Endothelial cell of umbilical vein (primary cell): ENCODE data around the gene SYNPR. TPM values are rescaled to one million over a fixed set of nuclear protein-coding genes. Genes with fewer than 3 reads are reported as not detected.

Experiments used
- BruUV-seq: library from RNA; stranded (reverse); fragments of 400-500 nt; replicated peaks from 2 replicates; lab custom pipeline; 2021; lab: Mats Ljungman, UMichigan
- CTCF ChIA-PET: fragments of 300-600, 350-600 bp; sonication (Branson Sonifier 250); formaldehyde crosslinking; loops from one replicate; lab custom pipeline; 2021; ENCODE audit warnings: antibody characterized with exemption, inconsistent platforms; lab: Charles Lee
- POLR2A ChIA-PET: fragments of 300-600, 350-600 bp; sonication (Branson Sonifier 250); formaldehyde crosslinking; loops from one replicate; lab custom pipeline; 2021; ENCODE audit warnings: antibody characterized with exemption, inconsistent platforms; lab: Charles Lee
- DNase-seq: peaks from one replicate; pipeline ENCODE4 v3.0.0-alpha.2; 2011; ENCODE audit warnings: low read depth, low spot score
- FAIRE-seq: peaks from 2 replicates; lab custom pipeline; 2011; peaks lifted over from hg19 to GRCh38; lab: Jason Lieb, UNC
- H2AFZ ChIP-seq: 2 replicates; pipeline ENCODE4 v1.6.0; 2012; ENCODE audit warnings: low read depth, low read length, control low read depth, inconsistent platforms
- H3K27ac ChIP-seq: 2 replicates; pipeline ENCODE4 v1.5.1; 2011; ENCODE audit warnings: low read depth, mild to moderate bottlenecking, control low read depth, low read length, moderate library complexity; ENCODE audit not compliant: insufficient read depth
- H3K27me3 ChIP-seq, 2 experiments: 2 replicates each; pipeline versions ENCODE4 v1.6.0 to v1.6.1; 2011; ENCODE audit warnings: low read length in 2 of 2, mixed read lengths in 1 of 2; ENCODE audit not compliant: control insufficient read depth in 2 of 2, insufficient read depth in 2 of 2
- H3K36me3 ChIP-seq, 2 experiments: 2 replicates in 1 of 2; 3 replicates in 1 of 2; pipeline ENCODE4 v1.5.1; 2011; ENCODE audit warnings: low read length in 2 of 2, mild to moderate bottlenecking in 1 of 2, moderate library complexity in 1 of 2; ENCODE audit not compliant: control insufficient read depth in 2 of 2, insufficient read depth in 2 of 2; ENCODE audit errors: extremely low read depth in 1 of 2
- H3K4me1 ChIP-seq: 3 replicates; pipeline ENCODE4 v1.5.1; 2011; ENCODE audit warnings: mild to moderate bottlenecking, low read length; ENCODE audit not compliant: control insufficient read depth, insufficient read depth; ENCODE audit errors: extremely low read depth
- H3K4me2 ChIP-seq: 2 replicates; pipeline ENCODE4 v1.6.1; 2011; ENCODE audit warnings: low read length, control low read depth, mixed read lengths; ENCODE audit not compliant: insufficient read depth
- H3K4me3 ChIP-seq, 3 experiments: fragments of 200-600 bp in 1 of 3; sonication (generic), shearing (Covaris generic) in 1 of 3; replicated peaks in 1 of 3; 2 replicates each; pipeline ENCODE4 v1.5.1; 2011 to 2016; ENCODE audit warnings: control low read depth in 3 of 3, low read length in 3 of 3, mild to moderate bottlenecking in 2 of 3, inconsistent platforms in 1 of 3, low read depth in 1 of 3, moderate library complexity in 1 of 3; ENCODE audit not compliant: insufficient read depth in 1 of 3
- H3K79me2 ChIP-seq: 2 replicates; pipeline ENCODE4 v1.6.0; 2012; ENCODE audit warnings: low read length, inconsistent platforms; ENCODE audit not compliant: control insufficient read depth, insufficient read depth
- H3K9ac ChIP-seq: replicated peaks from 2 replicates; pipeline ENCODE3; 2011; ENCODE audit warnings: low read length, control low read depth; ENCODE audit not compliant: insufficient read depth; ENCODE audit errors: extremely low read depth
- H3K9me1 ChIP-seq: replicated peaks from 3 replicates; pipeline ENCODE4 v1.6.0; 2011; ENCODE audit warnings: mild to moderate bottlenecking, low read length; ENCODE audit not compliant: control insufficient read depth, insufficient read depth; ENCODE audit errors: extremely low read depth
- H3K9me3 ChIP-seq: replicated peaks from 2 replicates; pipeline ENCODE4 v1.5.1; 2012; ENCODE audit warnings: low read length, inconsistent platforms; ENCODE audit not compliant: control insufficient read depth, insufficient read depth
- H4K20me1 ChIP-seq: replicated peaks from 2 replicates; pipeline ENCODE3; 2011; ENCODE audit warnings: mild to moderate bottlenecking, low read length; ENCODE audit not compliant: control insufficient read depth, insufficient read depth; ENCODE audit errors: extremely low read depth
- EZH2 ChIP-seq: IDR thresholded peaks from 2 replicates; pipeline ENCODE4 v1.6.1; 2012; ENCODE audit warnings: borderline replicate concordance, low read depth, mild to moderate bottlenecking, moderate library complexity, low read length, inconsistent platforms; ENCODE audit not compliant: severe bottlenecking
- FOS ChIP-seq: IDR thresholded peaks from 2 replicates; pipeline ENCODE4 v1.6.1; 2011; ENCODE audit warnings: mild to moderate bottlenecking, low read length, moderate library complexity, borderline replicate concordance; ENCODE audit not compliant: insufficient read depth
- GATA2 ChIP-seq: IDR thresholded peaks from 2 replicates; pipeline ENCODE4 v1.7.0; 2011; ENCODE audit warnings: low read depth, mild to moderate bottlenecking, moderate library complexity, mixed read lengths, low read length; ENCODE audit not compliant: insufficient read length, insufficient read depth
- JUN ChIP-seq: IDR thresholded peaks from 2 replicates; pipeline ENCODE4 v1.6.1; 2011; ENCODE audit warnings: borderline replicate concordance, low read depth; ENCODE audit not compliant: insufficient read length, insufficient read depth
- MYC ChIP-seq: IDR thresholded peaks from one replicate; pipeline ENCODE4 v1.6.1; 2011; ENCODE audit warnings: mild to moderate bottlenecking, low read depth, low read length
- POLR2A ChIP-seq: IDR thresholded peaks from 2 replicates; pipeline ENCODE4 v1.6.1; 2012; ENCODE audit warnings: low read depth, mild to moderate bottlenecking, control low read depth, low read length
- POLR2AphosphoS5 ChIP-seq: IDR thresholded peaks from 2 replicates; pipeline ENCODE4 v1.6.1; 2012; ENCODE audit warnings: low read depth, mild to moderate bottlenecking, control low read depth, low read length, moderate library complexity; ENCODE audit not compliant: insufficient read depth
- dilution Hi-C: fragments of 300-500 bp; cut with MboI; formaldehyde crosslinking; loops from one replicate; pipeline ENCODE4 v1.15.0; 2019; ENCODE audit warnings: low sequenced_read_pairs; ENCODE audit not compliant: extremely low pct_ligation_motif_present
- intact Hi-C: fragments of 100-400 bp; cut with micrococcal nuclease; formaldehyde crosslinking; loops from one replicate; pipeline ENCODE4 v1.10.0; 2022
- polyA plus RNA-seq, 4 experiments: library from polyadenylated mRNA; depleted of rRNA in 3 of 4; stranded (reverse) in 3 of 4; unstranded in 1 of 4; fragments of >200 nt; gene quantifications; 2 replicates each; pipeline versions ENCODE4 v1.2.1 to v1.2.3, GENCODE V29; 2011 to 2012; ENCODE audit warnings: missing spikeins in 1 of 4
- total RNA-seq: library from RNA; stranded (reverse); gene quantifications from 2 replicates; pipeline ENCODE4 v1.2.3, GENCODE V29; 2021
- TF ChIP-seq, protein P1 (sequence below): IDR thresholded peaks from 2 replicates; pipeline ENCODE4 v1.6.1; 2011; ENCODE audit not compliant: insufficient read depth, insufficient read length
- TF ChIP-seq, protein P2 (sequence below), 2 donors: IDR thresholded peaks; 1 replicate in 1 of 2; 2 replicates in 1 of 2; pipeline ENCODE4 v1.5.1; 2011; ENCODE audit warnings: low read length in 2 of 2, mild to moderate bottlenecking in 2 of 2, moderate library complexity in 2 of 2, control low read depth in 1 of 2, inconsistent platforms in 1 of 2, low read depth in 1 of 2; ENCODE audit not compliant: insufficient read depth in 1 of 2; ENCODE audit errors: extremely low read depth in 1 of 2

SYNPR gene
- total and polyA plus RNA-seq, 2 donors (not counting 3 experiments of a cell fraction or from before 2014, with no cell fraction given) = not detected

DNA sequence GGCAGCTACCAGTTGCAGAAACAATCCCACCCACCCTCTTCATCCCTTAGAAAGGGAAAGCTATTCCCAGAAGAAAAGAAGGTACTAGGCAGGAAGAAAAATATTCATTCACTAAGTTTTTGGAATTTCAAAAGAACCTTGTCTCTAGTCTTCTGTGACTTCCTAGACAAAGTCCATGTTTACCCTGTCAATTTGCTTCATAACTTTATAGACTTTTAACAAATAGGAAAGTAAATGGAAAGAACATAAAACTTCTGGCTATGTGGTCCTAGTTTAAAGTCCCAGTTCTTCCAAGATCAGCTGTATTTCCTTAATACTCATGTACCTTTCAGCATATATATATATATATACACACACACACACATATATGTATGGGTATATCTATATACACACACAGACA is 230.7 kb downstream of the SYNPR start:
- Histone ChIP-seq H3K27me3 (no peaks in the 10 kb centered on the region), H3K36me3 (no peaks in the 10 kb centered on the region), H3K9me1 (no peaks in the 10 kb centered on the region), H3K79me2 (no peaks in the 10 kb centered on the region), H2AFZ (no peak overlapping the region), H3K4me3 (no peak overlapping the region), H3K27ac (no peak overlapping the region), H3K9ac (no peak overlapping the region), H4K20me1 (no peaks in the 10 kb centered on the region), H3K4me1 (no peaks in the 10 kb centered on the region), H3K9me3 (no peaks in the 10 kb centered on the region), H3K4me2 (no peak overlapping the region)
- BruUV-seq = no TSS peak
- dilution Hi-C loops = no loop called here
- POLR2A ChIA-PET = no interaction called here
- intact Hi-C loops = no loop called here
- CTCF ChIA-PET = no interaction called here
- DNase-seq = no peak
- TF ChIP-seq, protein P1, sequence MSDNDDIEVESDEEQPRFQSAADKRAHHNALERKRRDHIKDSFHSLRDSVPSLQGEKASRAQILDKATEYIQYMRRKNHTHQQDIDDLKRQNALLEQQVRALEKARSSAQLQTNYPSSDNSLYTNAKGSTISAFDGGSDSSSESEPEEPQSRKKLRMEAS = no peak
- no peak for TF ChIP-seq FOS
- no peak for TF ChIP-seq MYC
- no peak for TF ChIP-seq EZH2
- TF ChIP-seq, protein P2, sequence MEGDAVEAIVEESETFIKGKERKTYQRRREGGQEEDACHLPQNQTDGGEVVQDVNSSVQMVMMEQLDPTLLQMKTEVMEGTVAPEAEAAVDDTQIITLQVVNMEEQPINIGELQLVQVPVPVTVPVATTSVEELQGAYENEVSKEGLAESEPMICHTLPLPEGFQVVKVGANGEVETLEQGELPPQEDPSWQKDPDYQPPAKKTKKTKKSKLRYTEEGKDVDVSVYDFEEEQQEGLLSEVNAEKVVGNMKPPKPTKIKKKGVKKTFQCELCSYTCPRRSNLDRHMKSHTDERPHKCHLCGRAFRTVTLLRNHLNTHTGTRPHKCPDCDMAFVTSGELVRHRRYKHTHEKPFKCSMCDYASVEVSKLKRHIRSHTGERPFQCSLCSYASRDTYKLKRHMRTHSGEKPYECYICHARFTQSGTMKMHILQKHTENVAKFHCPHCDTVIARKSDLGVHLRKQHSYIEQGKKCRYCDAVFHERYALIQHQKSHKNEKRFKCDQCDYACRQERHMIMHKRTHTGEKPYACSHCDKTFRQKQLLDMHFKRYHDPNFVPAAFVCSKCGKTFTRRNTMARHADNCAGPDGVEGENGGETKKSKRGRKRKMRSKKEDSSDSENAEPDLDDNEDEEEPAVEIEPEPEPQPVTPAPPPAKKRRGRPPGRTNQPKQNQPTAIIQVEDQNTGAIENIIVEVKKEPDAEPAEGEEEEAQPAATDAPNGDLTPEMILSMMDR (IDR thresholded peaks at IDR 0.05; ENCODE audit: extremely low read depth in 1 of 2, insufficient read depth in 1 of 2, low read depth in 1 of 2, low read length in 2 of 2) = no peak
- TF ChIP-seq GATA2 = no peak
- no peak for TF ChIP-seq POLR2AphosphoS5
- no peak for TF ChIP-seq JUN
- TF ChIP-seq POLR2A = no peak
- FAIRE-seq = no peak
